Kasumi-1 (cell line): ENCODE results near the gene ZNF101.
"Not testable (repeated sequence)": the region's sequence is repeated elsewhere in the genome, so short reads cannot be mapped to it uniquely, and the experiment has no call there.

Source experiments
- DNase-seq, 2 experiments: peaks; one replicate each; lab custom pipeline; 2025; lab: John Stamatoyannopoulos, UW

ZNF101 gene

GRCh38 chr19:19661675-19662251, 6.9 kb upstream of the ZNF101 start:
- DNase-seq, result peak; percentile 52 to 69

- DNase-seq, result no peak
Observed at GRCh38 chr19:19662344-19662743, 6.3 kb upstream of the ZNF101 start.

- peak; percentile 43 to 45 for DNase-seq
Observed at GRCh38 chr19:19662871-19663255, 5.8 kb upstream of the ZNF101 start.

GRCh38 chr19:19663256-19664120, 5.2 kb upstream of the ZNF101 start, which contains the start of gene ATP13A1:
TSS of gene ATP13A1 (minus strand) at chr19:19663676. CDS start at chr19:19663666, 10 bp downstream.
- peak; percentile 92 for DNase-seq

GRCh38 chr19:19665420-19665948, 3.2 kb upstream of the ZNF101 start:
- not testable (repeated sequence) for DNase-seq

- DNase-seq, result no peak
Observed at GRCh38 chr19:19670070-19670551, 1.5 kb downstream of the ZNF101 start.

- no peak for DNase-seq
Observed at GRCh38 chr19:19672816-19673215, 4.2 kb downstream of the ZNF101 start.

GRCh38 chr19:19674315-19674714, 5.7 kb downstream of the ZNF101 start:
- DNase-seq, result no peak

GRCh38 chr19:19677579-19677978, 8.9 kb downstream of the ZNF101 start:
- no peak for DNase-seq

GRCh38 chr19:19679176-19680073, 10.8 kb downstream of the ZNF101 start:
- no peak for DNase-seq

- not testable (repeated sequence) for DNase-seq
Observed at GRCh38 chr19:19686119-19686518, 17.5 kb downstream of the ZNF101 start.

GRCh38 chr19:19686580-19686979, 17.9 kb downstream of the ZNF101 start:
- no peak for DNase-seq

- no peak for DNase-seq
Observed at GRCh38 chr19:19687090-19687489, 18.5 kb downstream of the ZNF101 start.

GRCh38 chr19:19689023-19689422, 20.4 kb downstream of the ZNF101 start:
- not testable (repeated sequence) for DNase-seq

GRCh38 chr19:19691683-19692082, 23.0 kb downstream of the ZNF101 start:
- no peak for DNase-seq

GRCh38 chr19:19696386-19696785, 27.7 kb downstream of the ZNF101 start:
- no peak for DNase-seq

GRCh38 chr19:19697589-19697988, 28.9 kb downstream of the ZNF101 start:
- DNase-seq, result no peak

- DNase-seq, result not testable (repeated sequence)
Observed at GRCh38 chr19:19700493-19700892, 31.9 kb downstream of the ZNF101 start.

GRCh38 chr19:19704836-19705235, 36.2 kb downstream of the ZNF101 start:
- DNase-seq, result no peak

GRCh38 chr19:19710506-19710905, 41.9 kb downstream of the ZNF101 start:
- DNase-seq, result no peak

- no peak for DNase-seq
Observed at GRCh38 chr19:19711306-19711933, 42.8 kb downstream of the ZNF101 start.
